Stimulated activated CD4-positive, alpha-beta T cell treated with anti-CD3 and anti-CD28 coated beads, Interleukin-1b, Interleukin-23, amount 100 ng/mL, for 24 hours (primary cell): ENCODE data around the gene SUCLG1.
A peak's percentile ranks its signal among the peaks of the same experiment; 100 is the strongest.

Experiments used
- DNase-seq, 4 experiments: peaks; one replicate each; pipeline ENCODE4 v3.0.0-alpha.2; 2020; ENCODE audit warnings: low read depth in 4 of 4, low spot score in 1 of 4

SUCLG1 gene

GRCh38 chr2:84467389-84467788, 8.3 kb upstream of the SUCLG1 start:
- DNase-seq: no peak

DNA sequence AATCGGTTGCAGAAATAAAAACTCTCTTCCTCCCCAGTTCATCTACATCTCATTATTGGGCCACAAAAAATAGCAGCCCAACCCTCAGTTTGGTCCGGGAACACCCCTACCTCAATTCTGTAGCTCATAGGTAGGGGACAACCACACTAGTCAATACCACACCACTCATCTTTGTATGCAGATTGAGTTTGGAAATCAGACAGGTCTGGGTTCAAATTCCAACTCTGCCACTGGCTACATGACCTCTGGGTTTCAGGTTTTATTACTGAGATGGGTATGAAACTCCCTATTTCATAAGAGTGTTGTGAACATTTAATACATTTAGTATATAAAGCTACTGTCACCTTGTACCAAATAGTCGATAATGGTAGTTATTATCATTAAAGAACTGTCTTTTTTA, 2.2 kb upstream of the SUCLG1 start:
- DNase-seq: no peak

GRCh38 chr2:84460670-84461069, 1.6 kb upstream of the SUCLG1 start:
- no peak for DNase-seq

- DNase-seq: no peak
Observed at GRCh38 chr2:84459944-84460429, 907 bp upstream of the SUCLG1 start.

- DNase-seq: peak in 1 of 4 experiments; percentile 6
Observed at GRCh38 chr2:84458551-84459017, 496 bp downstream of the SUCLG1 start.

DNA sequence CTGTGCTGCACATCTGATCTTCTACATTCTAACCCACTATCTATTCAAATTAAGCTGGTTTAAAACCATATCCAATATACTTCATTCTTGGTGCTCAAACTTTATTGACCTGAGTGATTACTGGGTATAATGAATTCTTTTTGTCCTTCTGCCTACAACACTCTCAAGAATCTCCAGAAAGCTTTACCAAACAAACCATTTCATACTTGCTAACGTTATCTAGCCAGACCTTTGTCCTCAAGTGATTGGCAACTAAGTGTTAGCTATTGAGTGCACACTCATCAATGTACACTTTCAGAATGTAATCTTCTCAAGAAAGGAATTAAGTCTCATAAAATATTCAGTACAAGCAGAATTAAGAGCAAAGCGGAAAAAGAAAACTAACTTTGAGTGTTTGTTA, 1.4 kb downstream of the SUCLG1 start:
- DNase-seq: no peak

DNA sequence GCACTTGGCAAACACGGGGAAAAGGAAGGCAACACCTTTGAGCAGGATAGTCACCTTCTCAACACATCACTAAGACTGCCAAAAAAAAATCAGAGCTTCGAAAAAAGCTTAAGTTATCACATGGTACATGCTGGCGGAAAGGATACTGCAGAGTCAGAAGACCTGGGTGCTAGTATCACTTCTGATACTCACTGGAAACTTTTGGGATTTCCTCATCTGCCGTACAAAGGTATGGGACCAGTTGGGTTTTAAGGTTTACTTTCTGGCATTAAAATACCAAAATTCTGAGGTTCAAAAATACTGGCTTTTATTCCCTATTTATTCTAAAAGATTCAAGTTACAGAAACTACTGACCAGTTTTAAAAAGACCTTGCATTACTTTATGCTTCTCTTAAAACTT, 2.9 kb downstream of the SUCLG1 start:
- no peak for DNase-seq

DNA sequence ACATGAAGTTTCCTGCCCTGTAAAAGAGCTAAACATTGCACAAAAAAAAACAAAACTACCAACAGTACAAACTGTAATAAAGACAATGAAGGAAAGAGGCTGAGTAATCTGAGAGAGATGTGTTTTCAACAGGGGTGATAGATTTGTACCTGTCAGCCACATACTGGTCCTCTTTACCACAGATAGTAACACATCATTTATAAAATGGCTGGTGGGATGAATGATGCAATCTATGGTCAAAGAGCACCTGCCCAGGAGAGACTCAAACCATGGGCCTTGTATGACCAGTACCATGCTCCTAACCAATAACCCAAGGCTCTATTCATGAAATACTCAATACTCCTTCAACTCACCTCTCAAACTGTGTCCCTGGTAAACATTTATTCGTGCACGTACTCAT, 4.5 kb downstream of the SUCLG1 start:
- no peak for DNase-seq

- no peak for DNase-seq
Observed at GRCh38 chr2:84452624-84453023, 6.5 kb downstream of the SUCLG1 start.

GRCh38 chr2:84451579-84451978, 7.5 kb downstream of the SUCLG1 start:
- DNase-seq: no peak

DNA sequence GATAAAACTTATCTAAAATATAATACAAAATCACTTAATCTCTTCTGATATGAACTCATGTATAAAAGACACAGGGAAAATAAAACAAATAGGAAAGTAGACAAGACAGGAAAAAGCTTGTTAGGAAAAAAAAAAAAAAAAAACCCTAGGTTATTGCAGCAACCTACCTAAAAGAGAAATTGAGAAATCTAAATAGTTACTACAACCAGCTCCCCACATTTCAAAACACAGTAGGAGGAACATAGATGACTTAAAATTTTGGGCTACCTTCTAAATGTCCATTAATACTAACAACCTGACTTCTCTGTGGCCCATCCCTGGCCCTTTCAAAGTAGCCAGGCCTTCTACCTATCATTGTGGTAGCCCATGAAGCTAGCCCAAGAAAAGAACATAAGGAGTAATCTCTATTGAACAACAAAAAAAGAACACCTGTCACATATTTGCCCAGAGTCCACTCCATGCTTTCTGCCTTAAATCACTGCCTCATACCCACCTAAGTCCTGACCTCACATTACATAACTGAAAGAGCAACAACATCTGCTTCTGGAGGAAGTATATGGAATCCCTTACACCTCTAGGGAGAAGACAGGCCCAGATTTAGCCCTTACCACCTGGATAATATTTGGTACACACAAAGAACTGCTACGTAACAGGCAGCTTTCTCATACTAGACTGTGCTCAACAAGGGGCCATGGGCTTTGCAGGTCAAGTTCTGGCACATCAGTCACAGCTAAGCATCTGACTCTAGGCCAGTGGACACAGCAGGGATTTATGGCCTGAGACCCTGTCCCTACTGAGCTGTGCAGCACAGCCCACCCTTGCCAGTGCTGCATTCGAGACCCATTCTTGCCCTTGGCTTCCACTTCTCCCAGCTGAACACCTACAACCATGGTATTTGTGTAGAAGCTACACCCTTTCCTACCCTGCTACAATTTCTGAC, 8.5 kb downstream of the SUCLG1 start:
- no peak for DNase-seq

DNA sequence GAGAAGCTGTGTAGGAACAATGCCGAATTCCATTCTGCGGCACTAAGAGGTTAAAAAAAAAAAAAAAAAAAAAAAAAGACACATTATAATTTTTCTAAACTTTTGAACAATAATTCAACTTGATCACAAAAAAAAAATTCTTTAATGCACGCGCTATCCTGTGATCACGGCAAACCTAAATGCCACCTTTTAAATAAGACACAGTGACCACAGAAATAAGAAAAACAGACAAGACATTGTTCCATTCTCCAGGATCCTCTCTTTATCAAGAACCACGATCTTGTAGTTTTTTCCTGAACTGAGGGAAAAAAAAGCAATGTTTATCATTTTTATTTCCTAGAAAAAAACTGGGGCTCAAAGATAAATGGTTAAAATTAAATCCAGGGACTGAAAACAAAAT, 9.4 kb downstream of the SUCLG1 start:
- DNase-seq: no peak

GRCh38 chr2:84449055-84449454, 10.0 kb downstream of the SUCLG1 start:
- DNase-seq: no peak

GRCh38 chr2:84443477-84443876, 15.6 kb downstream of the SUCLG1 start:
- DNase-seq: no peak

GRCh38 chr2:84442888-84443287, 16.2 kb downstream of the SUCLG1 start:
- DNase-seq: no peak

- DNase-seq: no peak
Observed at GRCh38 chr2:84441505-84441904, 17.6 kb downstream of the SUCLG1 start.

DNA sequence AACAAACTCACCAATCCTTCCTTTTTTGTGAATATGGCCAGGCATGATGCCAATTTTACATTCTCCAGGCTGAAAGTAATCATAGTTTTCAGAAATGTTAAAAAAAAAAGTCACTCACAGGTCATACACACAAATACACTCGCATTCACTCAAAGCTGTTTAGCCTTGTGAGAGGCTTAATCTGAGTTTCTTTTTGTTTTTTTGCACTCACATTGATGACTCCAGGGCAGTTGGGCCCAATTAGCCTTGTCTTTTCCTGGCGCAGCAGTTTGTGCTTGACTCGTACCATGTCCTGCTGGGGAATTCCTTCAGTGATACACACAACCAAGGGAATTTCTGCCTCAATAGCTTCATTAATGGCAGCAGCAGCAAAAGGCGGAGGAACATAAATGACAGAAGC, 18.0 kb downstream of the SUCLG1 start:
- DNase-seq: no peak

DNA sequence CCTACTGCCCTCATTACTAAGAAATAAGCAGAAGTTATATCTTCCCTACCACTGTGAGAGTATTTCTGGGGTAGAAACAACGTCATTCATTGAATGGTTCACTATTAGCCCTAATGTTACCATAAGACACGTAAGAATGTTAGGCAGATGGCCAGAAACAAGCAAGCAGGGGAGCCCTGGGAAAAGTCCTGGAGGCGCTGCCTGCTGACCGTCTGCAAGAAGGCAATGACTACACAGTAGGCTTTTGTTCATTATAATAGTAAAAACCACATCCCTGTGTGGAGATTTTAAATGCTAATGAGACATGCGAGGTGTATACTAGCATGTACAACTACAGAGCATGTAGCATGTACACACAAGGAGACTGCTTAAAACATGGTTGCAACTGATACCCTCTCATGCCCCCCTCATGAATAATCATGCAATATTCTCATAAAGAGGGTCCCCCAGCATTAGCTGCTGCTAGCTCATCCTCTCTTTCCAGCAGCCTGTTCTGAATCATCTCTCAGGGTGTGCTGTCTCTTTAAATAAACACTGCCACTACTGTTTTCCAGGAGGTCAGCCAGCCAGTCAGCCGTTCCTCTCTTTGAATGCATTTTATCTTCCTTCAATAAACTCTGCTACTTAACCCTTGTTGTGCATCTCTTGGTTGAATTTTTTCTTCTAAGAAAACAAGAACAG, 23.6 kb downstream of the SUCLG1 start:
- DNase-seq: no peak

- no peak for DNase-seq
Observed at GRCh38 chr2:84429328-84429727, 29.8 kb downstream of the SUCLG1 start.

DNA sequence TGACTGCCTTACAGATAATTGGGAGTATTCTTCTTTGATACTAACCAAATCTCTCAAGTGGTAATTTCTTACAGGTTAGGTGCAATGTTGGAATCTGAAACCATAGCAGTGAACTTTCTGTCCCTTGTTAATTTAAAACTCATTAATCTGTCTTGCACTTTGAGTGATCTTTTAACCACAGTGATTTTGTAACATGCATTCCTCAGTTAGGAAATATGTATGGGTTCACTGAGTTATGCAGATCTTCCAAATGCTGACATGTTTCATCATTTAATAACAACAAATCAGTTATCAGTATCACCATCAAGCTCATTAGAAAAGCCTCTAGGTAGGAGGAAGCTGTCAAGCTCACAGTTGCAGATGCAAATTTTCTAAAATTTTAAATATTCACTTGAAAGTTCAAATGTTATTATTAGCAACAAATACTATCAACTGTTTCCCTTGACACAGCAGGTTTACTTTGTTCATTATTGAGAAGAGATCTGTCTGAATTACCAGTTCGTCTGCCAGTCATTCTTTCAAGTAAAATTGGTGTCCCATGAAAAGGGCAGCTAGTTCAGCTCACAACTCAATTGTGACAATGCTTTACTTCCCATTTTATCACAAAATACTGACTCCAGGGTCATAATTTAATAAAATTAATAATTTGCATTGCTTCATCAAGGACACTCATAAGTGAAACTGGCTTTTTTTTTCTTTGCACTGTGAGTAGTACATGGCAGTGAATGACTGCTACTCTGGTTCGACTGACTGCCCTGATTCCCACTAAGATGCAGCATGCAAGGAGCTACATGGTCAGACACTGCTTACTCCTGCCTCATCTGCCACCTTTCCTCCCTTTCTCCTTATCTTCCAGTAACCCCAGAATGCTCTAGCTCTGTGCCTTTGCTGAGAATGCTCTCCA, 31.6 kb downstream of the SUCLG1 start:
- DNase-seq: no peak

DNA sequence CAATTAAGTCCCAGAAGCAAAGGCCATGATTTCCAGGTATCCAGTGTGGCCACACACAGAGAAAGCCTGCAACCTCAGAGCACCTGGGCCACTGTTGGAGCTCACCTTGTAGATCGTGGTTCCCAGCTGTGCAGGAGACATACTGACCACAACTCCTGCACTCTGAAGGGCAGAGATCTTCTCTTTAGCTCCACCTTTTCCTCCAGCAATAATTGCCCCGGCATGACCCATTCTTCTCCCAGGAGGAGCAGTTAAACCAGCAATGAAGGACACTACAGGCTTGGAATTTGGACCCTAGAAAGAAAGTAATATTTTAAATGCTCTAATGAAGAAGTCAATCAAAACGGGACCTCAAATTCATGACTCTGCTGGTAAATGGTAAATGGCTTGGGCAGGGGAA, 33.8 kb downstream of the SUCLG1 start:
- no peak for DNase-seq
